GM12891 (cell line): ENCODE results near the gene RETREG1.
"Not testable (repeated sequence)": the region's sequence is repeated elsewhere in the genome, so short reads cannot be mapped to it uniquely, and the experiment has no call there.

Experiments used
- DNase-seq: peaks from one replicate; pipeline ENCODE4 v3.0.0; 2011; ENCODE audit warnings: low spot score; ENCODE audit not compliant: insufficient read length
- FAIRE-seq: peaks from 2 replicates; lab custom pipeline; 2011; peaks lifted over from hg19 to GRCh38; lab: Jason Lieb, UNC
- PAX5 ChIP-seq: IDR thresholded peaks from 2 replicates; pipeline ENCODE4 v1.6.1; 2011; ENCODE audit warnings: low read length, moderate library complexity, mild to moderate bottlenecking; ENCODE audit not compliant: insufficient read depth, severe bottlenecking
- POLR2A ChIP-seq: IDR thresholded peaks from 2 replicates; pipeline ENCODE4 v1.6.1; 2011; ENCODE audit warnings: low read depth, low read length, control low read depth
- POLR2AphosphoS5 ChIP-seq: IDR thresholded peaks from 2 replicates; pipeline ENCODE4 v1.6.1; 2011; ENCODE audit warnings: low read depth, low read length, control low read depth
- POU2F2 ChIP-seq: IDR thresholded peaks from 2 replicates; pipeline ENCODE4 v1.6.1; 2011; ENCODE audit warnings: low read depth, mild to moderate bottlenecking, control low read depth, low read length, moderate library complexity
- SPI1 ChIP-seq: IDR thresholded peaks from 2 replicates; pipeline ENCODE4 v1.6.1; 2011; ENCODE audit warnings: low read depth, low read length, control low read depth
- TAF1 ChIP-seq: IDR thresholded peaks from 2 replicates; pipeline ENCODE4 v1.6.1; 2011; ENCODE audit warnings: low read depth, low read length, control low read depth

RETREG1 gene

DNA sequence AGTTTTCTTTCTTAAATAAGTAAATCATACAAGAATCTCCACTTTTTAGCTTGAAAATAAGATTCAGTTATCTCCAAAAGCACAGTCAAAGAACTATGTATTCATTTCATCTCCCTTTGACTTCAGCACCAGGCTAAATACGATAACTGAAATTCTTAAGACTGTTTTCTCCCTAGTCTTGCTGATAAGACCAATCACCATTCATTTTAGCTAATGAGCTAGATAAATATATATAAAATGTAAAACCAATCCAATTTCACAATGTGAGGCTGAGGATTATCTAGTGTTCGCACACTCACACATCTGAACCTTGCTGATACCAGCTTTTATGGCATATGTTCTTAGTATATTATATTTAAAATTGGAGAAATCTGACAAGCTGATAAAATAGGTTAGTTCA lies 133.9 kb downstream of the RETREG1 start:
- TF ChIP-seq POU2F2, result no peak
- FAIRE-seq (no peak), DNase-seq (no peak)

DNA sequence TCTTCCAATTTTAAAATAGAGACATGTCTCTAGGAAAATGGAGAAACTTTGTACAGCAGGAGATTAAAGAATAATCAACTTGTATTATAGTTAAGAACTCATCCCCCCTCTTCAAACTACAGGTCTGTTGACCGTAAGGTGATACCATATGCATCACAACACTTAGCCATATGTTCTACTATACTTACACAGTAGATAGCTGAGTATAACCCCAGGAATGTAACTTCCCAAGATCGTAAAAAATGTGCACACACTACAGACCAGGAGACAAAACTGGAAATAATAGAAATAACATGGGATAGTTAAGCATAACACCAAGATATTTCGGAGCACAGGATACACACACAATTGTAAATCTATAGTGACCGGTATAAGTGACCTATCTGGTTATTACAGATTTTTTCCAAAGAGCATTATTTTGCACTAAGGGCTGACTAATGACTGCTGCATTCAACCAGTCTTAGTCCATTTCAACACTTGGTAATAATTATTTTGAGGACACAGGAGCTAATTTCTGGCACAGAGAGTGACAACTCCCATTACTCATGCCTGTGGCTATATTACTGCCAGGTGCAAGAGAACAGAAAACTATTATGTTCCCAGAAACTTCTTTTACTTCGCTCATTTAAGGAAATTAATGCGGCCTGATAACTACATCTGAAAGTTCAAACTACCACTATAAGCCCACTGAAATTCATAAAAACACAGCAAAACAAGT lies 135.8 kb downstream of the RETREG1 start:
- no peak for TF ChIP-seq PAX5
- TF ChIP-seq SPI1, result no peak
- TF ChIP-seq POLR2AphosphoS5, result no peak
- TF ChIP-seq TAF1, result no peak
- no peak for TF ChIP-seq POLR2A
- TF ChIP-seq POU2F2, result no peak
- no peak for DNase-seq
- FAIRE-seq, result no peak

DNA sequence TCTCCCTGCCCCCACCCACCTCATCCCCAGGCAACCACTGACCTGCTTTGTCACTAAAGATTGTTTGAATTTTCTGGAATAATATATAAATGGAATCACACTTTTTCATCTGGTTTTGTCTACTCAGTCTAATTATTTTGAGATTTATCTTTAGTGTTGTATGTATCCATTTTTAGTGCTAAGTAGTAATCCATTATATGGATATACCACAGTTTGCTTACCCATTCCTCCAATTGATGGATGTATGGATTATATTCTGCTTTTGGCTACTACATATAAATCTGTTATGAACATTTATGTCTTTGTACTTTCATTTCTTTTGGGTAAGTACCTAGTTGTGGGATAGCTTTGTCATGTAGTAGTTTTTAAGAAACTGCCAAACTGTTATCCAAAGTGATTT lies 136.7 kb downstream of the RETREG1 start:
- no peak for TF ChIP-seq POLR2A
- no peak for TF ChIP-seq POU2F2
- no peak for TF ChIP-seq POLR2AphosphoS5
- no peak for TF ChIP-seq TAF1
- DNase-seq, result no peak
- FAIRE-seq, result no peak

DNA sequence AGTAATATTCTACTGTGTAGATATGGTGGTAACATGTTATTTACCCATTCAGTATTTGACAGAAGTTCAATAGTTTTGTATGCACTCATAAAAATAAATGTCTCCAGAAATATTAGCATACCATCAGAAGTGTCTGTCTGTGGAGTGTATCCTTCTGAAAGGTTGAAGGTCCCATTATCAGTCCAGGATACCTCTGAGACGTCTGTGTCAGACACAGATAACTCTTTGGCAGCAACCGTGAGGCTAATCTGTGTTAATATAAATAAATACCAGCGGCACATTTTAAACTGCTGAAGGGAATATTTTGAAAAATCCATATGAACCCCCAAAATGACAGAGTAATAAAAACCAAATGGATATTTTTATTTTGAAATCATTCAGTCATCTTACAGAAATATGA lies 139.3 kb downstream of the RETREG1 start:
- DNase-seq (no peak), FAIRE-seq (no peak)
- TF ChIP-seq TAF1 (no peak), PAX5 (no peak), POLR2AphosphoS5 (no peak), SPI1 (no peak), POLR2A (no peak), POU2F2 (no peak)

DNA sequence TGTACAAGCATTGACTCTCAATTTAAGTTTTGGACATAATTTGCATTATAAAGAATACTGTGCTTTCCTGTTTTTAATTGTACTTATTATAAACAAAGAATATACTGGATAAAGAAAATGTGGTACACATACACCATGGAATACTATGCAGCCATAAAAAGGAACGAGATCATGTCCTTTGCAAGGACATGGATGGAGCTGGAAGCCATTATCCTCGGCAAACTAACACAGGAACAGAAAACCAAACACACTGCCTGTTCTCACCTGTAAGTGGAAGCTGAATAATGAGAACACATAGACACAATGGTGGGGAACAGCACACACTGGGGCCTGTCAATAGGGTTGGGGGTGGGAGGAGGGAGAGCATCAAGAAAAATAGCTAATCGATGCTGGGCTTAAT lies 140.4 kb downstream of the RETREG1 start:
- not testable (repeated sequence) for DNase-seq, FAIRE-seq

DNA sequence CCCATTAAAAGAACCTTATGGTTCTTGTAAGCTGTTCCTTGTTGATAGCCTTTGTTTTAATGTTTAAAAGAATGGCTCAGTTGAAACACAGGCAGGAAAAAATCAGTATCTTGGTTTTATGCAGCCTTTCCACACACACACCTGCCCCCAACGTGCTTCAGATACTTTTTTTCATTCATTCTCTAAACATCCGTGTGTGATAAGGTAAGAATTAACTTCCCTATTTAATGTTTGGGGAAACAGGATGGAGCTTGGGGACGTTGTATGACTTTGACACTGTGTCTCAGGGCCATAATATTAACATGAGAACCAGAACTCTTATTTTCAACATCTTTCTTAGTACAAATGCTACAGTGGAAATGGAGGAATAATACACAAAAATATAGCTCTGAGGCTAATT lies 145.4 kb downstream of the RETREG1 start:
- FAIRE-seq, result no peak
- TF ChIP-seq SPI1, result no peak
- TF ChIP-seq TAF1, result no peak
- no peak for TF ChIP-seq POLR2A
- TF ChIP-seq PAX5, result no peak
- TF ChIP-seq POU2F2, result no peak
- no peak for TF ChIP-seq POLR2AphosphoS5
- no peak for DNase-seq

DNA sequence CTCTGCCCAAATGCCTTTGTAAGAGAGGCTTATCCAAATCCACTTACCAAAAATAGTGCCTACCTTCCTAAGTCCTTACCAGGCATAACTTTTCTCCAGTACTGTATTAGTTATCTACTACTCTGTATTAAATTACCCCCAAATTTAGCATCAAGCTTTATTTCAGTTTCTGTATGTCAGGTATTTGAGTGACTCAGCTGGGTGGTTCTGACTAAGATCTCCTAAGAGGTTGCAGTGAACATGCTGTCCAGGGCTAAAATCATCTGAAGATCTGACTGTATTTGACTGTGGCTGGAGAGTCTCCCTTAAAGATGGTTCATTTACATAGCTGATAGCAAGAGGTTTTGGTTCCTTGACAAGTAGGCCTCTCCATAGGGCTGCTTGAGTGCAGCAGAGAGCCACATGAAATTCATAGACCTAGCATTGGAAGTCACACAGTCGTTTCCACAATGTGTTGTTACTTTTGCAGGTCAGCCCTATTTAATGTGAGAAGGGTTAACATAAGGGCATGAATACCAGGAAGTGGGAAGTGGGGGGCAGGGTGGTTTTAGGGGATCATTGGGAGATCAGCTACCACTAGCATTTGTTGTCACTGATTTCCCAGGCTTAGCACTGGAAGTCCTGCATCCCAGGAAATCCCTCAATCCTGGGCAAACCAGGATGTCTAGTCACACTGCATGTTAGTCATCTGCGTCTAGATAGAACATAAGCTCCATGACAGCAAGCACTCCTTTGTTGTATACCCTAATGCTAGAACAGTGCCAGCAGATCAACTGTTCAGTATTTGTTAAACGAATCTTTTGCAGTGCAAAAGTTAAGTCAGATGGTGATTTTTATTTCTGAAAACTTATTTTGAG lies 149.2 kb downstream of the RETREG1 start:
- TF ChIP-seq POU2F2, result peak; percentile 90
- no peak for TF ChIP-seq PAX5
- TF ChIP-seq POLR2AphosphoS5, result 0 out of 2 replicates have a peak, but pooled peaks have one; percentile 38
- 0 out of 2 replicates have a peak, but pooled peaks have one; percentile 21 for TF ChIP-seq POLR2A
- peak; percentile 17; the same call in 1 of the 2 replicates for TF ChIP-seq SPI1
- no peak for DNase-seq
- no peak for FAIRE-seq

DNA sequence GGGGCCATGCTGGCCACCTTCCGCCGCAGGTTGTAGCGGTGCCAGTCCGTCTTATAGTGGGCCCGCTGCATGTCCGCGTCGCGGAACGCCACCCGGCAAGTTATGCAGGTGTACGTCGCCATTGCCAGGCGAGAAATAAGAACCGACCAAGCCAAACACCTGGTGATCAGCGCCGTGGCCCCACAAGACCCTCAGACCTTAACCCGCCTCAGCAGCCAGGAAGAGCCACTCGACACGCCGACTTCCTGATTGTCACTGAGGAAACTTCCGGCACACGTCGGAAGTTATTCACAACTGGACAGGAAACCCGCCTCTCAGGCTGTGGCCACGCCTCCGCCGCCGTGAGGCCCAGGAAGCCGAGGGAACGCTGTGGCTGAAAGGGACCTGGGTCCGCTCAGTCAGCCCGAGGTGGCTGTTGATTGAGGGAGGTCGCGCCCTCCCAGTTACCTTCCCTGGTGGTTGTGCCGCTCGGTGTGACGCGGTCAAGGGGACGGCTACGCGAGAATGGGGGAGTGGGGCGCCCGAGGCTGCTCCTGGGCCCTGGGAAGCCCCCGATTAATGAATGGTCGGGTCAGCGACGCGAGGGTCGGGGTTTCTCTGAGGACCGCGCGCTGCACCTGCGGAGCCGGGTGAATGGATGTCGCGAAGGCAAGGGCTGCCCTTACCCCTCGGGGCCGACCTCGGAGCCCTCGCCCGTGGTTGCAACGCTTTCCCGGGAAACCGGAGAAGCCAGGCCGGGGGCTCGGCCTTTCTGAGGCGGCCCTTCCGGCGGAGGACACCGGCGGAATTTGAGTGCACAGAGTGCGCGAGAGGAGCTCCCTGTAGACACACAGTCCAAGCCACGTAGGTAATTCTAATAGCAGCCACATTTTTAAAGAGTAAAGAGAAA lies 151.0 kb downstream of the RETREG1 start, which contains the start of gene ZNF622:
Gene ZNF622, minus strand, starts transcription at position 257 of the 889 bp plus-strand sequence. Its CDS starts 135 bp downstream, at position 122.
- TF ChIP-seq POLR2AphosphoS5 (peak; percentile 98), POLR2A (peak; percentile 99), TAF1 (peak; percentile 89), POU2F2 (peak; percentile 86), SPI1 (peak; percentile 58), PAX5 (no peak)
- DNase-seq (peak; percentile 64), FAIRE-seq (peak; percentile 96)
